ENCODE results near the gene C1QA.

DNA sequence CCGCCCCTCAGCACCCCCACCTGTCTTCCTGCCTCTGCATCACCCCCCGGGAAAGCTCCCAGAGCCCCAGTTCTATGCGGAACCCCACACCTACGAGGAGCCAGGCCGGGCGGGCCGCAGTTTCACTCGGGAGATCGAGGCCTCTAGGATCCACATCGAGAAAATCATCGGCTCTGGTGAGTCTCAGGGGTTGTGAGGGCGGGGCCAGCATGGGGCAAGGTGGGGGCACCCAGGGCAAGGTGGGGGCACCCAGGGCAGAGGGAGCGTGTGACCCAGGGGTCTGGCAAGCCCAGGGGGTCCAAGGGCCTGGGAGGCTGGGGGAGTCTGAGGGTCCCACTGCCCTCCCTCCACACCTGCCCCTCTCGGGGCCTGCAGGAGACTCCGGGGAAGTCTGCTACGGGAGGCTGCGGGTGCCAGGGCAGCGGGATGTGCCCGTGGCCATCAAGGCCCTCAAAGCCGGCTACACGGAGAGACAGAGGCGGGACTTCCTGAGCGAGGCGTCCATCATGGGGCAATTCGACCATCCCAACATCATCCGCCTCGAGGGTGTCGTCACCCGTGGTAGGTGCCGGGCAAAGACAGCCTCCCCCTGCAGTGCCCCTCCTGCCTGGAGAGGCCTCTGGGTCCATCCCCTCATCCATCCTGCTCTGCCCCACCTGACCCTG, 39.0 kb upstream of the C1QA start:
- TF ChIP-seq CTCF (conservative IDR thresholded peaks at IDR 0.05; ENCODE audit: low read depth, low read length) (no peak), EZH2 (IDR thresholded peaks at IDR 0.05; ENCODE audit: borderline replicate concordance, low read depth, low read length, poor library complexity, severe bottlenecking) (no peak)

Measured in A673 (cell line).